Measurements from ENCODE around the gene NEK6.

DNA sequence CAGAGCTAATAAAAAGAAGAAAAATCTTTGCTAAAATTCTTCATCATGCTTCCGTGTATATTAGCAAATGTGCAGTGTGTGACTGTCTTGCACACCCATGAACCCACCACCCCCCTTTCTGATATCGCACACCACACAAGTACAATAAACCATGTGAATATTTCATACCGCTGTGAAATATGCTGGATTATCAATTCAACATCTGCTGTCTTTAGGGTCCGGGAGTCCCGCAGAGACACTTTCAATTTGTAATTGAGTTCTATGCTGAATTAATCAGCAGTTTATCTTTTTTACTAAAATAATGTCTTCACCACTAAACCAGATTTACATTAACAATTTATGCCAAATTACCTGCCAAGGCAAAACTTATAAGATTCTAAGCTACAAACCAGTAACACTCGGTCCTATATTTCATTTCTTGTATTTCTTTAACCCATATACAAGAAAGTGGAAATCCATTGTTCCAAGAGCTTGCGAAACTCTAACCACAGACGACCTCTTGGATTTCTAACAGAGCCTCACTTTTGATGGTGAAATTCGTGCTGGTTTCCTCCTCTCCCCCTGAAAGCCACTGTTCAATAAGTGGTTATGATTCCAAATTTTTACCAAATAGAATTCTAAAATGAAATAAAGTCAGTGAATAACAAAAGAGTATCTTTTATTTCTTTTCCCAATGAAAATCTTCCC lies 113.3 kb downstream of the NEK6 start:
- TF ChIP-seq POLR2A (IDR thresholded peaks at IDR 0.05) (no peak), CTCF (IDR thresholded peaks at IDR 0.05) (no peak)
